GM21447 (cell line): ENCODE measurements around the gene ODAPH.
"Not testable (repeated sequence)": the region's sequence is repeated elsewhere in the genome, so short reads cannot be mapped to it uniquely, and the experiment has no call there.

Experiments used
- ATAC-seq: cut with Tn5 transposase; IDR thresholded peaks from one replicate; pipeline ENCODE4 v1.9.1; 2021; ENCODE audit not compliant: unreplicated experiment

ODAPH gene, protein sequence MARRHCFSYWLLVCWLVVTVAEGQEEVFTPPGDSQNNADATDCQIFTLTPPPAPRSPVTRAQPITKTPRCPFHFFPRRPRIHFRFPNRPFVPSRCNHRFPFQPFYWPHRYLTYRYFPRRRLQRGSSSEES

DNA sequence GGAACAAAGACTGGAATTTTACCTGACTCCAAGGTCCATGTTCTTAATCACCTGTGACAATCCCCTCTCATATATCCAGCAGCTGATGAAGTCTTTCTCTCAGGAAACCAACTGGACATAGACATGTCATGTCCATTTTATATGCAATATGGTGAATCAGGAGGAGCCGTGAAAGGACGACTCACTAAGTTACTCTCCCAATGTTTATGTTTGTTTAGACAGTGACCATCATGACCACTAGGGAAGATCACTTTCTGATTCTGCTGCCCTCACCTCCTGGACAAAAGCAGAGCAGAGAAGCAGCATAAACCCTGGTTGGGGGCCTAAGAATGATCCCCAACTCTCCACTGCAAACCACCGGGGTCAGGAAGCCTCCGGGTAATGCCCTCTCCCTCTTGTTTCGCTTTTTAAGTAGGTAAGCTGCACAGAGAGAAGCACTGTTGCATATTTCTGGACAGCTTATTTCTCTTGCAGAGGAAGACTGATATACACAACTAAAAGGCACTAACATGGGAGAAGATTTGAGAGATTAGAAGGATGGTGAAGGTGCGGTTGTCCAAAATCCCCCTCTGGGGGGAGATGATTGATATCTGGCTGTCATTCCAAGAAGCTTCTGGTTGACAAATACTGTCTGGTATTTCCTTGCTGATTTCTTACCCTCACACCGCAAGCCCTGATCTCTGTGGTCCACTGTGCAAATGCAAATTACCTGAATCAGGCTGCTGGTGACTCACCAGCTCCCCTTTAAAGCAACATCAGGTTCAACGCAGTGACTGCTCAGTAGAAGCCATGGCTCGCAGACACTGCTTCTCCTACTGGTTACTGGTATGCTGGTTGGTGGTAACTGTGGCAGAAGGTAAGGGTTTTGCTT lies at the start of gene ODAPH:
TSS of gene ODAPH (plus strand) at position 773 of the 871 bp plus-strand sequence. CDS start at position 790, 17 bp downstream.
- peak; percentile 96 for ATAC-seq

DNA sequence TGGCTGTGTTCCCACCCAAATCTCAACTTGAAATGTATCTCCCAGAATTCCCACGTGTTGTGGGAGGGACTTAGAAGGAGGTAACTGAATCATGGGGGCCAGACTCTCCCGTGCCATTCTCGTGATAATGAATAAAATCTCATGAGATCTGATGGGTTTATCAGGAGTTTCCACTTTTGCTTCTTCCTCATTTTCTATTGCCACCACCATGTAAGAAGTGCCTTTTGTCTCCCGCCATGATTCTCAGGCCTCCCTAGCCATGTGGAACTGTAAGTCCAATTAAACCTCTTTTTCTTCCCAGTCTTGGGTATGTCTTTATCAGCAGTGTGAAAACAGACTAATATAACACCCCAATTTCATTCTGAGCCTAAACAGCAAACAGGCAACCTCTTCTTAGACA lies 46.3 kb upstream of the ODAPH start:
- not testable (repeated sequence) for ATAC-seq

DNA sequence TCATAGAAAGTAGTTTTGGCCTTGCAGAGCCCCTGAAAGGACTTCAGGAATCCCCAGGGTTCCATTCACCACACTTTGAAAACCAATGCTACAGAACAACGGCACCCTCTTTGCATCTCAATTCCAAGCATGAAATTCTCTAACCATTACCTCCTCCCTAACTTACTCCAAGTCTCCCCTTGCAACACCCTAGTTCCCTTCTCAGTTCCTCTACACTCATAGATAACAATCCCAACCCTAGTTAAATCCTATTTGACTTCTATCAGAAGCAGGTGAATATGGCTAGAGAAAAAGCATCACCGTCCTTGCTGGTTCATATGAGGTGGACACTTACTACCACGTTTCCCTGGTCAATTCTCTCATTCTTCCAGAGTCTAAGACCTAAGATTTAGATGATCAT lies 44.0 kb upstream of the ODAPH start:
- no peak for ATAC-seq

DNA sequence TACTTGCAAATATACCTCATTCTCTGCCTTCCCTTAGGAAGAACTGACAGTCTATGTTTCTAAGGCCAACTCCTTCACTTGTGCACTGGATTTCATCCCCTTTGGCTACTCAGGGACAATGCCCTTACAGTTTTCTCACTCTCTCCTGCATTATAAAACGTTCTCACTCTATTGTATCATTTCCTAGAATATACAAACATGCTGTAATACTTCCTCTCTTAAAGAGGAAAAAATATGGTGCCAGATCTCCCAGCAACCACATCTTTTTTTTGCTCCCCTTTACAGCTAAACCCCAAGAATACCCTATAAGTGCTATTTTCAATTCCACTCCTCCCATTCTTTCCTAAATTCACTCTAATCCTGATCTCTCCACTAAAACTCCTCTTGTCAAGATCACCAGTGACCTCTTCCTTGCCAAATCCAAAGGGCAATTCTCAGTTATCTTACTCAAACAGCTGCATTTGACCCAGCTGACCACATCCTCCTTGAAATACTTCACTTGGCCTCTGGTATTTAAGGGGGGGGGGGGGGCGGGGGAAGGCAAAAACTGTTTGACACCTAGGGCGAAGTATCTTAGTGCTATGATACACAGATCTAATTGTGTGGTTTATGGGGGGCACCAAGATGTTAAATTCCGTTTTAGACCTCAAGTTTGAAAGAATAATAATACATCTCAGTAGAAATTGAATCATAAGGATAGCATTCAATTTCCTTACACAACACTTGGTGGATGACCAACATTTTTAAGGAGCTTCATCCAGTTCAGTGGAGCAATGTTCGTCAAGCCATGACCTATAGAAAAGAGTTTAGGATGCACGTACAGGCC lies 43.3 kb upstream of the ODAPH start:
- ATAC-seq: peak; percentile 28

DNA sequence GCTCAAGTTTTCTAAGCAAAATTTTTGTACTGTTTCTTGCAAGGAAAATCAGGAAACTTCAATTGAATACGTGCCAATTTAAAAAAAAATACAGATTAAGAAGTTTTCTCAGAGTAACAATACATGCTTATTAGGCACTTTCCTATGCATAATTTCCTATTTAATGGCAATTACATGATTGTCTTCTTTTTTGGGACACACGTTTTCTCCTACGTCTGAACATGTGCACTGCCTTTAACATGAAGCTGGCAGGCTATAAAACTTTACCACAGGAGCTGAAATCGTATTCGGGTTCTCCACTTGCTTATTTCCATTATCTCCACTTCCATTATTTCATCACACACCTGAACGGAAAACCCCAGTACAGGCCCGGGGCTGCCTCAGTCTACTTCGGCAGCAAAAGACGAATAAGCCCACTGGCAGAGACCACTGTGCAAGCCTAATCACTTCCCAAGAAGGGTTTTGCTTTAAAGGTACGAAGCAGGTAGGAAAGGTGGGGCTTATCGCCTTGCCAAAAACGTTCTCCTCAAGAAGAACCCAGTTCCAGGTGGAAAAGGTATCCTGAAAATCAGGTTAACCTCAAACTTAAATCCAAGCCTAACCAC lies 42.2 kb upstream of the ODAPH start:
- peak; percentile 2 for ATAC-seq

DNA sequence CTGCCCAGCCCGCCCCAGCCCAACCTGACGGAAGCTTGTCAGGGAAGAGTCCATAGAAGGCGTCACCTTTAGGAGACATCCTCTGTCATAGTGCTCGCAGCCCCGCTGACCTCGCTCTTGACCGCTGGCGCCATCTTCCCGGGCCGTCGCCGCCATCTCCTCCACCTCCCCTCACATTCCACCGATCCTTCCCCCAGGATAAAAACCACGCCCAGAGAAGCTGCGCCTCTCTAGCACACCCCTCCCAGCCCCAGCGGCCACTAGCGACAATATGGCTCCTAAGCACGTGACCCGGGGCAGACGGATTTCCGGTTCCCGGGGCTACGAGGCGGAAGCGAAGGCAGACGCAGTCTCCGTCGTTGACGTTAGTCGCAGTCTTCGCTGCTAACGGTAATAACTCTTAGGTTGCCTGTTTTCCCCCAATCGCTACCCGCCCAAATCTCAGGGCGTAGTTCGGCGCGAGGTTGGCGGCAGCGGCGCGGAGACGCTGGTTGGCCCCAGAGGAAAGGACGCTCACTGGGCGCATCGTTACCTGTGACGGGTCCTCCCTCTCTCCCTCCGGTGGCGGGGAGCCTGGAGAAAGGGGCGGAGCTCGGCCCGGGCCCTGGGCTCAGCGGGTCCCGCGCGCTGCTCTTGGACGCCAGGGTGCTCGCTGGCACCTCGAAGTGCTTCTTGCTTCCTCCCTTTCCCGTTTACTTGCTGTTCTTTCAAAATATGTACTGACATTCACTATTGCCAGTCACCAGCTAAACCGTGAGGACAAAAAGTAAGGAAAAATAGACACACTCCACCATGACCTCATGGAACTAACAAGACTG lies 41.5 kb upstream of the ODAPH start, which contains the start of the genes RCHY1 and THAP6:
TSS of gene RCHY1 (minus strand) at position 273 of the 818 bp plus-strand sequence. CDS start at position 156, 117 bp downstream.
TSS of gene THAP6 (plus strand) at position 343 of the 818 bp plus-strand sequence. CDS start 980 bp downstream, outside the sequence.
- peak; percentile 93 for ATAC-seq

DNA sequence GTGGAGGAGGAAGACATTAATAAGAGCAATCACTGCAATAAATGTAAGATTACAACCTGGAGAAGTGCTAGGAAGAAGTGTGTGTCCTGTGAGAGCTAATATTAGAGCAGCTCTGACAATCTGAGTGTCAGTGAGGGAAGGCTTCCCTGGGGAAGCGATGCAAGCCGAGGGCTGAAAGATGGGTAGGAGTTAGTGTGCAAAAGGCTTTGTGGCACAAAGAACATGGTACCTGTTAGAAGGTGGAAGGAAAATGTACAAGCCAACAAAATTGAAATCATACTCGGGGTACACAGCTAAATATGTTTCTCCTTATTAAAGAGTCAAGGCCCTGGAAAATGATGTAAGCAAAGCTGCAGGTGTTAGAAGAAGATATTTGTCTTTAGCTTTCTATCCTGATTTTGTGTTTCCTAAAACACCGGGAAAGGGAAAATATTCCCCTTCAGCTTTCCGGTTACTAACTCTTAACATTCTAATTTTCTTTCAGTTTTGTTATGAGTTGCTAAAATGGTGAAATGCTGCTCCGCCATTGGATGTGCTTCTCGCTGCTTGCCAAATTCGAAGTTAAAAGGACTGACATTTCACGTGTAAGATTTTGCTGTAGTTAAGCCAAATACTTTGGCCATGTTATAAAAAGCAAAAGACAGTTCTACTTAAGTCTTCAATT lies 40.8 kb upstream of the ODAPH start:
- peak; percentile 1 for ATAC-seq

DNA sequence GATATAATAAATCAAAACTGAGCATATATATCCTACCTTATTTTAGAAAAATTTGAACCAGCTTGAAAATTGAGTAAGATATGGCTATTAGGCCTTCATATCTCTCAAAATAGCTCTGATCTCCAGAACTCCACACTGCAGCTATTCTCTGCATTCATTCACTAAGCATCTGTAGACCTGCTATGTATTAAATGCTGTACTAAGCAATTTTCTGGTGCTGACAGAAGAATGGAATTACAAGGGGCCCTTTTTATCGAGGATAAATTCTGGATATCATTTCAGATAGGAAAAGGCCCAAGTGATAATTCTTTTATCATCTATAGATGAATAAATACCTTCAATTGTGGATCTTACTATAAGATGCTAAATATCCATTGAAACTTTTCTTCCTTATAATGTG lies 39.7 kb upstream of the ODAPH start:
- ATAC-seq: no peak

DNA sequence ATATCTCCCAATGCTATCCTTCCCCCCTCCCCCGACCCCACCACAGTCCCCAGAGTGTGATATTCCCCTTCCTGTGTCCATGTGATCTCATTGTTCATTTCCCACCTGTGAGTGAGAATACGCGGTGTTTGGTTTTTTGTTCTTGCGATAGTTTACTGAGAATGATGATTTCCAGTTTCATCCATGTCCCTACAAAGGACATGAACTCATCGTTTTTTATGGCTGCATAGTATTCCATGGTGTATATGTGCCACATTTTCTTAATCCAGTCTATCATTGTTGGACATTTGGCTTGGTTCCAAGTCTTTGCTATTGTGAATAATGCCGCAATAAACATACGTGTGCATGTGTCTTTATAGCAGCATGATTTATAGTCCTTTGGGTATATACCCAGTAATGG lies 36.4 kb upstream of the ODAPH start:
- not testable (repeated sequence) for ATAC-seq

DNA sequence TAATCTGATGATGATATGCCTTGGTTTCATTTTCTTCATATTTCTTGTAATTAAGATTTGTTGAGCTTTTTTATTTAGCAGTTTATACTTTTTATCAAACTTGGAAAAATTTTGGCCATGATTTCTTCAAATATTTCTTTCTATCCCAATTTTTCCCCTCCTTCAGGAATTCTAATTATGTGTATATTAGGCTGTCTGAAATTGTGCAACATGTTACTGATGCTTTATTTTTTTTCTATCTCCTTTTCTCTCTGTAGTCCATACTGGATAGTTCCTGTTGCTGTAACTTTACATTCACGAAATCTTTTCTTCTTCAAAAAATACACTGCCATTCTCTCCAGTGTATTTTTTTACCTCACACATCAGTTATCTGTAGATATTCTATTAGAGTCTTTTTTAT lies 30.8 kb upstream of the ODAPH start:
- ATAC-seq: no peak

DNA sequence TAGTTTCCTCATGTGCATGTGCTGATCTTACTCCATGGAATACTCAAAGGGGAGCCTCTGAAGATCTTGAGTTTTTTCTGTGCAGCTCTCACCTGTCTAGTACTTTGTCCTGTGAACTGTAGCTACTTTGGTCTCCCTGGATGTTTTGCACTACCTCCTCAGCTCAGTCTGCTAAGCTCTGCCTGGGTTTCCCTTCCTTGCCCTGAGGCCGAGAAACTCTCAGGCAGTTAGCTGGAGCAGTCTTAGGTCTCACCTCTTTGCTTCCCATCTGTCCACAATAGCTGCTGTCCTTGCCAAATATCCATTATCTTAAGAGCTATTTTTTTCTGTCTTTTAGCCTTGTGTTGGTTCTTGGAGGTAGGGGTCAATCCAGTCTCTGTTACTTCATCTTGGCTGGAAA lies 30.0 kb upstream of the ODAPH start:
- no peak for ATAC-seq

DNA sequence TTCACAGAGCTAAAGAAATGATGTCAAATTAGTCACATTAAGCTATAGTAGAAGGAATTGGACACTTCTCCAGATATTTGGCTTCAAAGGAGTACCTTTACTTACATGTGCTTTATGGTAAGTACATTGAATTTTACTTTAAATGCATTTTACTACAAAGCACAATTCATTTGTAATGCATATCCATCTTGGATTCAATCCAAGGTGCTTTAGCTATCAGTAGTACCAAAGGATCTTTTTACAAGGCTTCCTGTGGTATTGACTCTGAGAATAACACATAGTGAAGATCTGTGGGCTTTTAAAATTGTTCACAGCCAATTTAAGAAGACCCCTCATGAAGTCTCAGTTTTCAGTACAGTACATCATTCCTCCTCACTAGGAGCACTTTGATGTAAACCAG lies 28.4 kb upstream of the ODAPH start:
- no peak for ATAC-seq

DNA sequence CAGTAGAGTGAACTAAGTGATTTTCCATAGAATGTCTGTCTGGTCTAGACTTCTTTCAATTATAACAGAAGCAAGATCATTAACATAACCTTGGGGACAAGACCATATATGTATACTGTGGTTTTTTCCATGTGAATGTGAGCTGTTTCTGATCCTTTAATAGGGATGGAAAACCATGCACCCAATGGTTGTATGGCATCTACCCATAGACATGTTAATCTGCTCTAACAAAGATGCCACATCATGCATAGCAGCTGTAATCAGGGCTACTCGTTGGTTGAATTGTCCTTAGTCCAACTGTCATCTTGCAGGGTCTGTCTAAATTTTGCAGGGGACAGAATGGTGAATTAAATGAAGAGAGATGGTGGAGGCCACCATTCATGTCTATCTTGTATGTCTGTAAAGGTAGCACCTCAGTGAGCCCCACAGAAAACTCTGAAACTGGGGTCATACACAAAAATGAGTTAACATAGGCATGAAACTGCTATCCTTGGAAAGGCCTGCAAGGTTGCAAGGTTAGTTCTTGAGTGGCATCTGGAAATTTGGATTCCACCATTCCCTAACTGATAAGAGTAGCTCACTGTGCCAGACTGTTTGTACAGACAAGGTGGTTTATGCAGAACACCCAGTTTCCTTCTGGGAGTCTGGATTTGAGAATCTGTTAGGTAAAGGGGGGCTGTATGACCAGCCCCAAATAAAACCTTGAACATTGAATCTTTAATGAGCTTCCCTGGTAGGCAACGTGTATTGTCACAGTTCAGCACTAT lies 25.1 kb upstream of the ODAPH start:
- ATAC-seq: no peak

DNA sequence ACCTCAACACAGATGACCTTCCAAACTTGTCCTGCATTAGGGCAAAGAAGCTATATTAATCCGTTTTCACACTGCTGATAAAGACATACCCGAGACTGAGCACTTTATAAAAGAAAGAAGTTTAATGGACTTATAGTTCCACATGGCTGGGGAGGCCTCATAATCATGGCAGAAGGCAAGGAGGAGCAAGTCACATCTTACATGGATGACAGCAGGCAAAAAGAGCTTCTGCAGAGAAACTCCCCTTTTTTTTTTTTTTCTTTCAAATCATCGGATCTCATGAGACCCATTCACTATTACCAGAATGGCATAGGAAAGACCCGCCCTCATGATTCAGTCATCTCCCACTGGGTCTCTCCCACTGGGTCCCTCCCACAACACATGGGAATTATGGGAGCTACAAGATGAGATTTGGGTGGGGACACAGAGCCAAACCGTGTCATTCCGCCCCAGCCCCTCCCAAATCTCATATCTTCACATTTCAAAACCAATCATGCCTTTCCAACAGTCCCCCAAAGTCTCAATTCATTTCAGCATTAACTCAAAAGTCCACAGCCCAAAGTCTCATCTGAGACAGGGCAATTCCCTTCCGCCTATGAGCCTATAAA lies 24.2 kb upstream of the ODAPH start:
- not testable (repeated sequence) for ATAC-seq

DNA sequence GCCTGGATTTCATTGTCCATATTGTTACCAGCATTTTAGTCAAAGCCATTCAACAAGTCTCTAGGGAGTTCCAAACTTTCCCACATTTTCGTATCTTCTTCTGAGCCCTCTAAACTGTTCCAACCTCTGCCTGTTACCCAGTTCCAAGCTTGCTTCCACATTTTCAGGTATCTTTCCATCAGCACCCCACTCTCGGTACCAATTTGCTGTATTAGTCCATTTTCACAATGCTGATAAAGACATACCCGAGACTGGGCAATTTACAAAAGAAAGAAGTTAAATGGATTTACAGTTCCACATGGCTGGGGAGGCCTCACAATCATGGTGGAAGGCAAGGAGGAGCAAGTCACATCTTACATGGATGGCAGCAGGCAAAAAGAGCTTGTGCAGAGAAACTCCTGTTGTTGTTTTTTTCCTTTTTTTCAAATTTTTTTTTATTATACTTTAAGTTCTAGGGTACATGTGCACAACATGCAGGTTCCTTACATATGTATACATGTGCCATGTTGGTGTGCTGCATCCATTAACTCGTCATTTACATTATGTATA lies 22.5 kb upstream of the ODAPH start:
- ATAC-seq: not testable (repeated sequence)

DNA sequence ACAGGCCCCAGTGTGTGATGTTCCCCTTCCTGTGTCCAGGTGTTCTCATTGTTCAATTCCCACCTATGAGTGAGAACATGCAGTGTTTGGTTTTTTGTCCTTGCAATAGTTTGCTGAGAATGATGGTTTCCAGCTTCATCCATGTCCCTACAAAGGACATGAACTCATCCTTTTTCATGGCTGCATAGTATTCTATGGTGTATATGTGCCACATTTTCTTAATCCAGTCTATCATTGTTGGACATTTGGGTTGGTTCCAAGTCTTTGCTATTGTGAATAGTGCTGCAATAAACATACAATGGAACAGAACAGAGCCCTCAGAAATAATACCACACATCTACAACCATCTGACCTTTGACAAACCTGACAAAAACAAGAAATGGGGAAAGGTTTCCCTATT lies 21.9 kb upstream of the ODAPH start:
- not testable (repeated sequence) for ATAC-seq

DNA sequence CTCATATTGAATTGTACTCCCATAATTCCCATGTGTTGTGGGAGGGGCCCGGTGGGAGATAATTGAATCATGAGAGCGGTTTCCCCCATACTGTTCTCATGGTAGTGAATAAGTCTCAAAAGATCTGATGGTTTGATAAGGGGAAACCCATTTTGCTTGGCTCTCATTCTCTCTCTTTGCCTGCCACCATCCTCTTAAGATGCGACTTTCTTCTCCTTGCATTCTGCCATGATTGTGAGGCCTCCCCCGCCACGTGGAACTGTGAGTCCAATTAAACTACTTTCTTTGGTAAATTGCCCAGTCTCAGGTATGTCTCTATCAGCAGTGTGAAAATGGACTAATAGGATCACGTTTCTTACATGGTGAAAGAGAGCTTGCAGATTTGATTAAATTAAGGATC lies 18.6 kb upstream of the ODAPH start:
- ATAC-seq: not testable (repeated sequence)

DNA sequence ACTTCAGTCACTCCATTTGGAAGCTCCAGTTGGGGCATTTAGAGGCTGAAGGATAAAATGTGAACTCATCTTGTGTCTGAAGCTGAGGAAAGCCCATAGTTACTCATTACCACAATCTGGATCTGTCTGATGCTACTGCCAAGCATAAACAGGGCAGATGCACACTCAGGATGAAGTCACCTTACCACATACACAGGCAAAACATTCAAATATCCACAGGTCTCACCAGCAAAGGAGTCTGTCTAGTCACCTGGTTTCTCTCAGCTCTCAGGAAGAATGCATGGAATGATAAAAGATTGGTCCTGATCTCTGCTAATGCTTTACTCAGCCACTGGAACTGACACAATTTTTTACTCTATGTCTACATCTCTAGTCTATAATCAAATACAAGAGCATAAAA lies 13.0 kb upstream of the ODAPH start:
- ATAC-seq: no peak
